Neutrophil (primary cell): ENCODE measurements around the gene LAPTM4A.

ENCODE experiments used
- H3K27ac ChIP-seq: fragments of 200-600 bp; sonication (generic); 2 replicates; pipeline ENCODE4 v1.5.1; 2016; ENCODE audit warnings: mild to moderate bottlenecking, moderate library complexity
- H3K27me3 ChIP-seq: fragments of 200-600 bp; sonication (generic); 2 replicates; pipeline ENCODE4 v1.6.0; 2016; ENCODE audit warnings: mild to moderate bottlenecking
- H3K36me3 ChIP-seq: fragments of 200-600 bp; sonication (generic); 2 replicates; pipeline ENCODE4 v1.5.1; 2017
- H3K4me1 ChIP-seq, 2 experiments: fragments of 200-600 bp in 1 of 2; sonication (generic) in 1 of 2; 1 replicate in 1 of 2; 2 replicates in 1 of 2; pipeline versions ENCODE4 v1.5.1 to v1.6.1; 2013 to 2016; ENCODE audit warnings: low read depth in 1 of 2, low read length in 1 of 2, mild to moderate bottlenecking in 1 of 2, moderate library complexity in 1 of 2; ENCODE audit not compliant: control insufficient read depth in 1 of 2, insufficient read depth in 1 of 2
- H3K4me3 ChIP-seq, 2 experiments: fragments of 200-600 bp in 1 of 2; sonication (generic) in 1 of 2; 1 replicate in 1 of 2; 2 replicates in 1 of 2; pipeline ENCODE4 v1.5.1; 2013 to 2016; ENCODE audit warnings: low read depth in 1 of 2, low read length in 1 of 2, mild to moderate bottlenecking in 1 of 2, moderate library complexity in 1 of 2
- H3K9me3 ChIP-seq: fragments of 200-600 bp; sonication (generic); 2 replicates; pipeline ENCODE4 v1.5.1; 2016
- CTCF ChIP-seq: fragments of 200-600 bp; sonication (generic); IDR thresholded peaks from 2 replicates; pipeline ENCODE4 v1.5.1; 2016; ENCODE audit warnings: antibody characterized with exemption

The LAPTM4A gene

GRCh38 chr2:20001361-20001863 is 50.0 kb downstream of the LAPTM4A start:
- Histone ChIP-seq H3K4me3 (no peak overlapping the region), H3K27ac (no peak overlapping the region), H3K9me3 (no peaks in the 10 kb centered on the region), H3K27me3 (peaks cover 38% of the 10 kb centered on the region), H3K36me3 (no peaks in the 10 kb centered on the region), H3K4me1 (no peaks in the 10 kb centered on the region)
- TF ChIP-seq CTCF, result no peak

GRCh38 chr2:19993731-19994130 is 57.7 kb downstream of the LAPTM4A start:
- H3K27ac ChIP-seq, result no peak overlapping the region
- no peak overlapping the region for H3K4me3 ChIP-seq
- no peaks in the 10 kb centered on the region for H3K36me3 ChIP-seq
- peaks cover 48% of the 10 kb centered on the region for H3K27me3 ChIP-seq
- no peak for TF ChIP-seq CTCF
- peaks cover 14% of the 10 kb centered on the region in 2 experiments for H3K4me1 ChIP-seq
- no peaks in the 10 kb centered on the region for H3K9me3 ChIP-seq

GRCh38 chr2:19991895-19992294 is 59.5 kb downstream of the LAPTM4A start:
- TF ChIP-seq CTCF, result no peak
- no peaks in the 10 kb centered on the region for H3K36me3 ChIP-seq
- no peak overlapping the region for H3K27ac ChIP-seq
- no peak overlapping the region for H3K4me3 ChIP-seq
- H3K4me1 ChIP-seq, result peaks cover 14% of the 10 kb centered on the region in 2 experiments
- H3K27me3 ChIP-seq, result peaks cover 55% of the 10 kb centered on the region
- no peaks in the 10 kb centered on the region for H3K9me3 ChIP-seq

GRCh38 chr2:19990416-19990728 is 61.1 kb downstream of the LAPTM4A start:
- Histone ChIP-seq H3K9me3 (no peaks in the 10 kb centered on the region), H3K4me3 (peak overlapping the region; percentile 75 to 87), H3K27me3 (peaks cover 55% of the 10 kb centered on the region), H3K27ac (peak overlapping the region; percentile 50), H3K4me1 (peaks cover 14% of the 10 kb centered on the region in 2 experiments), H3K36me3 (no peaks in the 10 kb centered on the region)
- no peak for TF ChIP-seq CTCF

- peaks cover 14% of the 10 kb centered on the region in 2 experiments for H3K4me1 ChIP-seq
- H3K4me3 ChIP-seq, result peak within 1 kb of the TSS; percentile 75 to 87
- peaks cover 55% of the 10 kb centered on the region for H3K27me3 ChIP-seq
Observed at GRCh38 chr2:19989667-19990415, 61.6 kb downstream of the LAPTM4A start, which contains the start of gene WDR35. Gene WDR35, minus strand, starts transcription at chr2:19990105. Its CDS starts 90 bp downstream, at chr2:19990015.

More at GRCh38 chr2:19989667-19990415, 61.6 kb downstream of the LAPTM4A start, which contains the start of gene WDR35:
- H3K36me3 ChIP-seq, result no peaks in the 10 kb centered on the region
- no peak for TF ChIP-seq CTCF
- no peaks in the 10 kb centered on the region for H3K9me3 ChIP-seq
- peak within 1 kb of the TSS; percentile 50 for H3K27ac ChIP-seq
